ENCODE results near the gene L3MBTL4.
"Not testable (repeated sequence)": the region's sequence is repeated elsewhere in the genome, so short reads cannot be mapped to it uniquely, and the experiment has no call there.

L3MBTL4 gene

DNA sequence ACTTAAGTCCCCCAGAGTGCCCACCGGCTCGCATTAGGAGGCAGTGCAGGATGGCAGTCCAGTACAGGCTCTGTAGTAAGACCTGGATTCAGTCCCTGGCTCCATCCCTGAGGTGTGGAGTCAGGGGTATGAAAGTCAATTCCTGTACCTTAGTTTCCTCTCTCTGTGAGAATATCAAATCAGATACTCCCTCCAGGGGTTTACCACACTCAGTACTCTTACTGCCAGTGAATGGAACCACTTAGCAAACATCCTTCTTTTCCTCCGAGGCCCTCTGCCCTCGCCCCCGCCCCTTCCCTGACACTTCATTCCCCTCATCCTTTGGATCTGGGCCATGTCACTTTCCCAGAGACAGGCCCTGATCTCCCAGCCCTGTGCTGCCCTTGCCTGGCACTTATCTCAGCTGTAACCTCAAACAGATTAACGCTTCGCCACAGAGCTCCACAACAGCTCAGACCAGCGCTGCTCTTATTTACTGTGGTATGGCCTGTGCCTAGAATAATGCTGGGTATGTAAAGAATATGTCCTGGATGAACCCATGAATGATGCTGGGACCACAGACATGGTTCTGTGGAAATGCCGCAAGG is 360.4 kb downstream of the L3MBTL4 start:
- no peak for DNase-seq

DNA sequence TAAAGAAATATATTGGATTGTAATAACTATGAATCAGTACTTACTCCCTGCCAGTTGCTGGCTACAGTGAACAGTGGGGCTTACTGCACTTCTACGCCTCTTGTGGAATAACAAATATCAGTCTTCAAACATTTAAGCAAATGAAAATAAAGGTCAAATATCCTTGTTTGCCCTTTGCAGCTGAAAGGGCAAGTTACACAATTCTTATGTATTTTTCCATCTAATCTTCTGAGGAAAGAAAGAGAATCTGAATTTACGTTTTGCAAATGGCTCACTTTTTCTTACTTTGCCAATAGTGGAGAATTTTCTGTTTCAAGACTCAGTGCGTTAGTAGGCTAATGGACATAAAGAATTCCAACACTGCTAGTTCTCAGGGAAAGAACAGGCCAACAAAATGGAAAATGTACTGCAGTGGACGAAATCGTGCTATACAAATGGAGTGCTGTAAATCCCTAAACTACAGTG is 362.2 kb downstream of the L3MBTL4 start:
- DNase-seq: no peak

DNA sequence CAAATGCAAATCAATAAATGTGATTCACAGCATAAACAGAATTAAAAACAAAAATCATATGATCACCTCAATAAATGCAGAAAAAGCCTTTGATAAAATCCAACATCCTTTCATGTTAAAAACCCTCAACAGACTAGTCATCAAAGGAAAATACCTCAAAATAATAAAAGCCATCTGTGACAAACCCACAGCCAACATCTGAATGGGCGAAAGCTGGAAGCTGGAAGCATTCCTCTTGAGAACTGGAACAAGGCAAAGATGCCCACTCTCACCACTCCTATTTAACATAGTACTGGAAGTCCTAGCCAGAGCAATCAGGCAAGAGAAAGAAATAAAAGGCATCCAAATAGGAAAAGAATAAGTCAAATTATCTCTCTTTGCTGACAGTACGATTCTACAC is 367.1 kb downstream of the L3MBTL4 start:
- not testable (repeated sequence) for DNase-seq

DNA sequence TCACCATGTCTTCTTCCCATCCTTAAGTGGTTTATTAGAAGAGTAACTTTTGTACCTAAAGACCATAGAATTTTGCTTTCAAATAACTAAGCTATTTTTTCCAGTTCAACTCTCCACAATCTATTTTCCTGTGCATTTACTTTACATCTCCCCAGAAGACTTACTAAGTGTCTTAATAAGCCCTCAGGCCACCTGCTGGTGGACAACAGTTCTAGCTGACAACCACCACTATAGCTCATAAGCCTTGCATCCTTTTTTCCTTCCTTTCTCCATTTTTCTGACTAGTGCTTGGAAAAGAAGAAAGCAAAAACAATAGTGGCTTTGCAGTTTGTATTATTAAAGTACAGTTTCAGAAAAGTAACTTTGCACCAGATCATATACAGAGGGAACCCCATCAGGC is 369.9 kb downstream of the L3MBTL4 start:
- no peak for DNase-seq

DNA sequence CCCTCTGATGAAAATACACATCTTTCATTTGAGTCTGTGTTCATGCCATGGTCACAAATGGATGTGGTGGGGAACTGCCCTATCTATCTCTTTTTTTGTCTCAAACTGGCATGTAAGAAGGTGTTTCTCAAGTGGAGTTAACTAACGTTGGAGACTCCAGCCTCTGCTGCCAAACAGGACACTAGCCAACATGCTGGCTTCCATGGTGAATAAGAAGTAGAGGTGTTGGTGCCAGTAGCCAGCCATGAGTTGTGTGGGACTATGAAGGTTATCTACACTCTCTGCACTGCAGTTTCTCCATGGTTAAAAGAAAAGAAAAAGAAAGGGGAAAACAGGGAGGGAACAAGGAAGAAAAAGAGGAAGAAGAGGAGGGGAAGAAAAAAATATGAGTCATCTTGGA is 370.4 kb downstream of the L3MBTL4 start:
- DNase-seq: no peak

DNA sequence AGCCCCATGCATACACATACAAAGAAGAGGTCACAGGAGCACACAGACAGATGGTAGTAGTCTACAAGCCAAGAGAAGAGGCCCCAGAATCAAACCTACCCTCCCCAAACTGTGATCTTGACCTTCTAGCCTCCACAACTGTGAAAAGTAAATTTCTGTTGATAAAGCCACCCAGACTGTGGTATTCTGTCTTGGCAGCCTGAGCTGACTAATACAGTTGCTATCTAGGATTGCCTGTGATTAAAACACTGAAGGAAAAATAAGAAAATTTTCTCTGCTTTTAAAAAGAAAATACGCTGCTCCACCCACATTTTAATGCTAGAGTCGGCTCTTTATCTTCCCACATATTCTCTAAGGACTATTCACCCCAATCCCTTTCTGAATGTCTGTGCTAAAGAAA is 375.7 kb downstream of the L3MBTL4 start:
- no peak for DNase-seq

DNA sequence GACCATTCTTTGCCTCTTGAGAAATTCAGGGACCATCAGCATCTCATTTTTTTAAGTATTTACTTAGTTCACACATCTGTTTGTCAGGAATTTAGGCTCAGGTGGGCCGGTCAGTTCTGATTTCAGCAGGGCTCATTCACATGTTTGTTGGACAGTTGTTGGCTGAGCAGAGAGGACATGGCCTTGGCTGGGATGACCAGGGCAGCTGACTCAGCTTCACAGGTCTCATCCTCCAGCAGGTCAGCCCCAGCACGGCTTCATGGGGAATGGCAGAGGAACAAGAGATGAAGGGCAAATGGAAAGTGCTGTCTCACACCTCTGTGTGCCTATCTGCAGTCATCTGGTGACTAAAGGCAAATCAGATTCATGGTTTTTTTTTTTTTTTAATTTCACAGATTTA is 383.3 kb downstream of the L3MBTL4 start:
- DNase-seq: no peak

DNA sequence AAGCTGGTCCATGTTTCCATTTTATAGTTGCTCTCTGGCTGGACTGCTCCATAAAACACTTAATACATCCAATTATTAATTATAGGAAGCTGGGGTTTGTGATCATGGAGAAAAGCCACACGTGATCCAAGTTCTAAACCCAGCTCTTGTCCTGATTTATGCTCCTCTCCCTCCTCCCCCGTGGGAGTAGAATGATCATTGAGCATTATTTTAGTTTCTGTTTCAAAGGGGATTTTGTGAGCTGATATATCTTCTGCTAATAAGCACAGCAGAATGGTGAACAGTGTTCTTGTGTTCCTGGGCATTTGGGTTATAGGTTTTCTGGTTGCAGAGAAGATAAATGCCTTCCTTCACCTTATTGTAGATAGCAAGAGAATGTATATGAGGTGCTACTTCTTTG is 383.7 kb downstream of the L3MBTL4 start:
- no peak for DNase-seq

DNA sequence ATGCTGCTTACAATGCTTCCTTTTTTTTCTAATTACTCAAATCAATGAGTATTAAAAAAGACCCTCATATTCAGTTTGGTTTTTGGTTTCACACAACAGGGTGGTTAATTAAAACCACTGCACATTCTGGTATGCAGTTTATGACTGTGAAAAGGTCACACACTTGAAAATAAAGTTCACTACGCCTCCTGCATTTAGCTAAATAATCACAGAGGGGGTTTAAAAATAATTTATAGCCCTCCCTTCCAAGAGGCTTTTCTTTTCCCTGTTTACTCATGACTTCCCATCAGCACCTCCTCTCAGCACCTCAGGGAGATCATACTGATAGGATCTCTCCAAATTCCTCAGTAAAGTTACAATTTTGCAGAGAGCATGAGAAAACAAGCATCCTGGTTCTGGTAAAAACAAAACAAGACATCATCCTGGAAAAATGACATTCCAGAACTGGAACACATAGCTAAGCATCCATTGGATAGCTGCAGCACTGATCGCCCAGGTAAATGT is 389.9 kb downstream of the L3MBTL4 start:
- no peak for DNase-seq

DNA sequence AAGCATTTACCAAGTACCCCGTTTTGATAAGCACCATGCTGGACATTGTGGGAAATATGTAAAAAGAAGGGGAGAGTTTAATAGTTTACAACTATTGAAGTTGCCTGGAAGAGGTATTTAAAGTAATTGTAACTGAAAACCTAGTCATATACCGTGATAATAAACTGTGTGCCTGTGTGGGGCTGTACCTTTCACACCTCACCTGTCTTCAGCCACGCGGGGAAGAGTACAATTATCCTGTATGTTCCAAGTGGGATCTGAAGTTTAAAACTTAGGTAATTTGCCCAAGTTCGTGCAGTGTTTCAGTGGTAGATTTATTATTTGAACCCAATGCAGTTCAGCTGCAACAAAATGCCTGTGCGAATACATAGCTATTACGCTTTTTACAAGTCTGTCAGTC is 391.2 kb downstream of the L3MBTL4 start:
- no peak for DNase-seq

DNA sequence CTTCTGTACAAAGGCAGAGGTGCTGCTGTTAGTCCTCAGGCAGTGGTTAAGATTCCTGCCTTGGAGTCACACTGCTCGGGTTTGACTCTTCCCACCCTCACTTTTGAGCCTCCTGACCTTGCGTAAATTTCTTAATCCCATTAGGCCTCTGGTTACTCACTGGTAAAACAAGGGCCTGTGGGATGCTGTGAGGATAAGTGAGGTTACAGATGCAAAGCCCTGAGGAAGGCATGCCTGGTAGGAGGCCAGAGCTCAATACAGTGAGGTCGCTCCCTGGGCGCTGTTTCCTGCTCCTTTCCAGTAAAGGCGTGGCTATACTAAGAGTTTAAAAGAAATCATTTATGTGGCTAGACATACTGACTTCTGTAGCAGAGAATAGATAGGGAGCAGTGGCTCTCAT is 391.9 kb downstream of the L3MBTL4 start:
- no peak for DNase-seq

DNA sequence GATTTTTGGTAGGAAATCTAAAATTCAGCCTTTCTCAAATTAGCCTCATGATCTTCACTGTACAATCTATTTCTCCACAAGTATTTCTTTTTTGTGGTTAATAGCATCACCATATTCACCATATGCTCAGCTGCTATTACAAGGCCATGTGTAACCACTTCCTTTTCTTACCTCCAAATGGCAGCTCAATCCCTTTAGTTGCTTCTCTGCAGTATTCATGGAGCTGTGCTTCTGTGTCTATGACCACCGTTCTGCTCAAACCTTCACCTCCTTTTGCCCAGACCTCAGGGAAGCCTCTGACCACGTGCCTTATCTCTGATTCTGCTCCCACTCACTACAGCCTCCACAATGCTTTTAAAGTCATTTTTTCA is 392.7 kb downstream of the L3MBTL4 start:
- DNase-seq: no peak

DNA sequence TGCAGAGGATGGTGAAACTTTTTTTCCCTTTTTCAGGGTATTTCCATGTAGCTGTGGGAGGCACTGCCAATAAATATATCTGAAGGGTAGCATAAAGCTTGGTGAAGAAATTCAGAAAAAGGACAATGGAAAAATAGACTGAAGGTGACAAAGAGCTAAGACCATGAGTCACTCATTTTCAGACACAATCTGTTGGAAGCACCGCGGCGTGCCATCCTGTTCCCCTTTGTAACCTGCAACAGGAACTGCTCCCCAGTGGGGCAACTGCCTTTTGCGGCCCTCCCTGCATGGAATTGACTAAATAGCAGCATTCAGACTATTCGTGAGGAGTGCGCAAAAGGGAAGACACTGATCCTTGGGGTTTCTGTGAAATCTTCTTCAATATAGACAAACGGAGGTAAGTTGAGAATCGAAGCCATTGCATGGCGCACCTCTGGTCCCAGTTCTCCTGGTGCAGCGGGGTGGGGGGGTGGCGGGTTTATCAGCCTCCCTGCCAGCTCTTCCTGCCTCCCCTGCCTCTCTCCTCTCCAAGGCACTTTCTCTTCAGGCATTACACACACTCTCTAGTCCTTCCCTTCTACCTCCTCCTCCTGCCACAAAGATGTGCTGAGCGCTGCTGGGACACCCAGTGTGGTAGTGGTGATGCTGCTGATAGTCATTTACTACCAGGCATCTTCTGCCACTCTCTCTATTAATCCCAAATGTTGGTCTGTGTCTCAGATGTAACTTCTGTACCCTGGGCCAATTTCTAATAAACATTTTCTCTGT is 393.2 kb downstream of the L3MBTL4 start:
- no peak for DNase-seq

DNA sequence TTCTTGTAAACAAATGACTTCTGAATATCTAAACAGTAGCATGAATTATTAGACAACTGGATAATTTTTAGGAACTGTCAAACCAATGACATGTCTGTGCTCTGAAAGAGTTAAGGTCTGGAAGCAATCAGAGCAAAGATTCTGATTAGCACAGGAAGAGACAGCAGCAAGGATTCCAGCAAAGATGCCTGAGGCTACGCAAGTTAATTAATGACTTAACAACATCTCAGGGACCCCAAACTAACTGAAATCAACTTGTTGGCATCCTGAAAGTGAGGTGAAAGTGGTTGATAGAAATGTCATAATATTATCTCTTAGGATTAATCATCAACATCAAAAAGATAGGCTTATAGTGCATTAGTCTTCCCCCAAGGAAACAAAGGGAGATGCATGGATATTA is 396.0 kb downstream of the L3MBTL4 start:
- DNase-seq: no peak

DNA sequence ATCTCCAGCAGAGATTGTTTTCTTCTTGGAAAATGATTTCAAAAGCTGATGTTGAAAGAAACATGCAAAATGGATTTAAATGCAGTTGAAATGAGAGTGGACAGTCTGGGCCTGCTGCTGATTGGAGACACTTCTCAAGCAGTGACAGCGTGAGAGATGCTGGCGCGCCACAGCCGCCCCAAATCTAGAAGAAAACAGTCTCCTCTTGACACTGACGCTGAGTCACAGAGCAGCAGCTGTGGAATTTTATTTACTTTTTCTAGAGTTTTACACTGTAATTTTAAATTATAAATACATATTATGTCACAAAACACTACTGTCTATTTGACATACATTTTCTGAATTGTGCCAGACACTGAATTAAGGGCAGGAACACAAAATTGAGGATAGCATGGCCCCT is 397.5 kb downstream of the L3MBTL4 start:
- DNase-seq: peak in 1 of 58 donors; percentile 11

DNA sequence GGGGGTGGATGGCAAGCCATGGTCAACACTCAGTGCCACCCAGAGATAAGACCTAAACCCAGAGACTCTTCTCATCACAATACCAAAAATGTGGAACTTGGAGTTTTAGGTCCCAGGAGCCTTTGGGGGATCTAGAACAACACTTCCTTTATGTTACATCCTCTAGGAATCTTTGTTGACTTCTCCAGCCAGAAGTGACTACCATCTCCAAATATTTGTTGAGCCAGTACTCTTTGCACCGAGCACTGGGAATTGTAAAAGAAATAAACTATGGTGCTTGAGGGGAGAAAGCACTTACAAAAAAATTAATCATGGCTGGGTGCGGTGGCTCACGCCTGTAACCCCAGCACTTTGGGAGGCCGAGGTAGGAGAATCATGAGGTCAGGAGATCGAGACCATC is 399.3 kb downstream of the L3MBTL4 start:
- DNase-seq: no peak

DNA sequence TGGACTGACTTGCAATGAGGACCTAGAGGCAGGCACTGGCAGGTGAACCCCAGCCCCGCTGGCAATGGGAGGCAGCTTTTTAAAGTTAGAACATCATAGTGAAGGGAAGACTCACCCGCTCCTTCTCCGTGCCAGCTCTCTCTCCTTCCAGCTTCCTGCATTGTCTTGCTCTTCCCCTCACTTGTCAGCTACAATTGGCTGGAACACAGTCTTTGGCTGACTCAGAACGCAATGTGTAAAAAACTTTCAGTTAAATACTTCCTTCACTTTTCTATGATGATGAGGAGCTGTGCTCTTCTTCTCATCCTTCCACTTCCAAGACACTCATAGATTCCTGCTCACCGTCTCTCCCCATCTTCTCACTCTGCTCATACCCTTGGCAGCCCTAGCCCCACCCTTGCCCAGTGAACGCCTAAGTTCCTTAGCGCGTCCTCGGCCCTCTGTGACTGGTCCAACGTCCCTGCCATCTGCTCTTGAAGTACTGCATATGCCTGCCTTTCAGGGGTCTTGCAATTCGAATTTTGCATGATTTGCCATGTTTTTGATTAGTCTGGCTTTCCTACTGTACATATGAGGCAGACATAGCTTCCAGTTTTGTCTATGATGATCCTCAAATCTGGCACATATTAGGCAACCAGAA is 401.4 kb downstream of the L3MBTL4 start:
- peak in 5 of 58 donors; percentile 6 to 34 (median 30) for DNase-seq

DNA sequence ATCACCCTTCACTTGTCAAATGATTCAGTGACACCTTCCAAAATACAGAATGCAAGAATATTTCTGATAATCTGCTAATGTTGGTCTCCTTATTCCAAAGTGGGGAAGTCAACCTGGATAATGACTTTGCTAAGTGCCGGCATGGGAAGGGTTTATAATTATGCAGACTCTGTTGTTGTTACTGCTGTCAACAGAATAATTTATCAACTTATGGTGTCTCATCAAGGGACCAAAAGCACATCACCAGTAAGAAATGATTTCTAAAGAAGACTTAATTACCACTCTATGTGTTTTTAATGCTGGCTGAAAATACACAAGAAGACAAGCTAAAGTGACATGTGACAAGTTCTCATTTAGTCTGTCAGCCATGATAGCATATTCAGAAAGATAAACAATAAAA is 403.8 kb downstream of the L3MBTL4 start:
- DNase-seq: no peak

DNA sequence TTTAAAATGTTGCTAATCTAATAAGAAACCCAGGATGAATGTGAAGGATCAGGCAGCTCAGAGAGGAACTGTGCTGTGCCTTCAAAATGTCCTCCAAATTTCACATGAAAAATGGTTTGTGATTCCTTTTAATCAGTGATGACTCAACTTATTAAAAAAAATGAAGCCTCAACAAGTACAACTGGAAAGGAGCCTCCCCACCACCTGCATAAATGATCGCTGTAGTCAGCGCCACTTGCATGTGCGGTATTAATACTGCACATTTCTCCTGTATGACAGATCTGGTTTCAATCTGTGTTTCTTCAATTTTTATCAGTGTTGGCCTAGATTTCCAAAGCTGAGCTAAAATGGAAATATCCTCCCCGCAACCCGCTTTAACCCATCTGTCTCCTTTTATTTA is 404.4 kb downstream of the L3MBTL4 start:
- no peak for DNase-seq

DNA sequence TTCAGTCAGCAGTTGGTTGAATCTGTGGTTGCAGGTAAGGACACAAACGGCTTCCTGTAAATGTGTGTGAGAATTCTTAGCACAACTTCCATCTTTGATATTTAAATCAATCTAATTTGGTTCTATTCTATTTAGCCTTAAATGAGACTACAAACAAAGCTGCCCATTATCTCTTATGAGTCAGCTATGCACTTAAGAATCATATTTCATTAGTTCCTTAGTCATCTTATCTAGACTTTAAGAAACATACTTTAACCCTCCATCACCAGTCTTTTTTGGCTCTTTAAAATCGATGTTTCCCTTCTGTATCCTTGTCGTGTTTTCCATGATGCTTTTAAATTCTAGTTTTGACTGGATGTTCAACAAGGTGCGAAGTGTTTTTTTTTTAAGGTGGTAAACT is 405.0 kb downstream of the L3MBTL4 start:
- DNase-seq: no peak

DNA sequence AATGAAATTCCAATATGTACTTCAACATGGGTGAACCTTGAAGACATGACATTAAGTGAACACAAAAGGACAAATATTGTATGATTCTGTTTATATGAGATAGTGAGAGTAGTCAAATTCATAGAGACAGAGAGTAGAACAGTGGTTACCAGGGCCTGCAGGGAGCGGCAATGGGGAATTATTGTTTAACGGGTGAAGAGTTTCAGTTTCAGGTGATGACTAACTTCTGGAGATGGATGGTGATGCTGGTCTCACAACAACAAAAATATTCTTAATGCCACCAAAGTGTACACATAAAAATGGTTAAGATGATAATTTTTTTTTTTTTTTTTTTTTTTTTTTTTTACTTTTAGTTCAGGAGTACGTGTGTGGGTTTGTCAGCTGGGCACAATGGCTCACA is 410.0 kb downstream of the L3MBTL4 start:
- no peak for DNase-seq

DNA sequence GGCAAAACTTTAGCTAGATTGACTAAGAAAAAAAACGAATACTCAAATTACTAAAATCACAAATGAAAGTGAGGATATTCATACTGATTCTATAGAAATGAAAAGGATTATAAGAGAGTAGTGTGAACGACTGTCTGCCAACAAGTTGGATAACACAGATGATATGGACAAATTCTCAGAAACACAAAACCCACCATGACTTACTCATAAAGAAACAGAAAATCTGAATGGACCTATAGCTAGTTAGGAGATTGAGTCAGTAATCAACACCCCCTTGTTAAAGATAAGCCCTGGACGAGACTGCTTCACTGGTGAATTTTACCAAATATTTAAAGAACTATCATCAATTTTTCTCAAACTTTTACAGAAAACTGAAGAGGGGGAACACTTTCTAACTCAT is 410.6 kb downstream of the L3MBTL4 start:
- DNase-seq: no peak

DNA sequence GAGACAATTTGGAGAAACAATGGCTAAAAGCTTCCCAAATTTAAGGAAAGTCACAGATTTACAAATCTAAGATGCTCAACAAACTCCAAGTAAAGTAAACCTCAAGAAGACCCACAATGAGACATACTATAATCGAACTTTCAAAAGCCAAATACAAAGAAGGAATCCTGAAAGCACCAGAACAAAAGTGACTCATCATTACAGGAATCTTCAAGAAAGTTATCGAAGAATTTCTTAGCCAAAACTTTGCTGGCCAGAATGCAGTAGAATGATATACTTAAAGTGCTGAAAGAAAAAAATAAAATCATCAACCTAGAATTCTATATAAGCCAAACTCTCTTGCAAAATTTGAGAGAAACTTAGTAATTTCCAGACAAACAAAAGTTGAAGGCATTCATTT is 412.8 kb downstream of the L3MBTL4 start:
- DNase-seq: no peak
